Mesothelial cell of epicardium (in vitro differentiated cells): ENCODE results near the gene FRZB. TPM values are rescaled to one million over a fixed set of nuclear protein-coding genes. Genes with fewer than 3 reads are reported as not detected.

ENCODE experiments used
- DNase-seq, 2 experiments: peaks; one replicate each; pipeline ENCODE4 v3.0.0; 2021; ENCODE audit warnings: low spot score in 2 of 2; ENCODE audit not compliant: unreplicated experiment in 2 of 2
- H3K27ac Mint-ChIP-seq: 2 replicates; pipeline ENCODE4 v1.8.0; 2021; ENCODE audit warnings: mixed read lengths
- H3K27me3 Mint-ChIP-seq: 2 replicates; pipeline ENCODE4 v1.8.0; 2021; ENCODE audit warnings: low read depth, mixed read lengths
- H3K36me3 Mint-ChIP-seq: 2 replicates; pipeline ENCODE4 v1.8.0; 2021; ENCODE audit warnings: mixed read lengths
- H3K4me1 Mint-ChIP-seq: 2 replicates; pipeline ENCODE4 v1.8.0; 2021; ENCODE audit warnings: mixed read lengths
- H3K4me3 Mint-ChIP-seq: 2 replicates; pipeline ENCODE4 v1.8.0; 2021; ENCODE audit warnings: mild to moderate bottlenecking, moderate library complexity, mixed read lengths
- H3K9me3 Mint-ChIP-seq: 2 replicates; pipeline ENCODE4 v1.8.0; 2021; ENCODE audit warnings: mixed read lengths
- CTCF ChIP-seq: fragments of 200-600 bp; sonication (generic); IDR thresholded peaks from one replicate; pipeline ENCODE4 v1.5.0; 2021; ENCODE audit warnings: antibody characterized with exemption; ENCODE audit not compliant: unreplicated experiment
- total RNA-seq: library from RNA; stranded (reverse); gene quantifications from 3 replicates; pipeline ENCODE4 v1.2.1, GENCODE V29; 2021

Gene FRZB
- total RNA-seq, 1 donor from 2014 or later, result 12.1 TPM

- Mint-ChIP-seq H3K27ac (no peak overlapping the region), H3K36me3 (peaks cover 14% of the 10 kb centered on the region), H3K4me3 (no peak overlapping the region), H3K4me1 (no peaks in the 10 kb centered on the region), H3K27me3 (no peaks in the 10 kb centered on the region), H3K9me3 (peaks cover 3% of the 10 kb centered on the region)
- DNase-seq, result no peak
- no peak for TF ChIP-seq CTCF
These were observed 37.1 kb upstream of the FRZB start for GRCh38 chr2:182903566-182903965.

- peaks cover 6% of the 10 kb centered on the region for H3K9me3 Mint-ChIP-seq
- no peak for TF ChIP-seq CTCF
- H3K27me3 Mint-ChIP-seq, result no peaks in the 10 kb centered on the region
- no peak overlapping the region for H3K27ac Mint-ChIP-seq
- no peak overlapping the region for H3K4me3 Mint-ChIP-seq
- DNase-seq, result no peak
- no peaks in the 10 kb centered on the region for H3K4me1 Mint-ChIP-seq
- peaks cover 8% of the 10 kb centered on the region for H3K36me3 Mint-ChIP-seq
These were observed 35.3 kb upstream of the FRZB start for GRCh38 chr2:182901748-182902147.

- H3K4me1 Mint-ChIP-seq, result peaks cover 4% of the 10 kb centered on the region
- no peaks in the 10 kb centered on the region for H3K27me3 Mint-ChIP-seq
- peaks cover 2% of the 10 kb centered on the region for H3K36me3 Mint-ChIP-seq
- no peak for DNase-seq
- no peak overlapping the region for H3K4me3 Mint-ChIP-seq
- no peak for TF ChIP-seq CTCF
- peaks cover 16% of the 10 kb centered on the region for H3K9me3 Mint-ChIP-seq
- H3K27ac Mint-ChIP-seq, result no peak overlapping the region
These were observed 32.3 kb upstream of the FRZB start for GRCh38 chr2:182898718-182899117.

GRCh38 chr2:182897137-182897536 lies 30.7 kb upstream of the FRZB start:
- Mint-ChIP-seq H3K27me3 (no peaks in the 10 kb centered on the region), H3K4me1 (peaks cover 4% of the 10 kb centered on the region), H3K4me3 (no peak overlapping the region), H3K27ac (no peak overlapping the region), H3K9me3 (peaks cover 16% of the 10 kb centered on the region), H3K36me3 (peaks cover 2% of the 10 kb centered on the region)
- no peak for DNase-seq
- TF ChIP-seq CTCF, result no peak

GRCh38 chr2:182895798-182896197 lies 29.4 kb upstream of the FRZB start:
- no peak for TF ChIP-seq CTCF
- H3K4me1 Mint-ChIP-seq, result peaks cover 5% of the 10 kb centered on the region
- peaks cover 16% of the 10 kb centered on the region for H3K9me3 Mint-ChIP-seq
- peaks cover 2% of the 10 kb centered on the region for H3K36me3 Mint-ChIP-seq
- no peak for DNase-seq
- no peak overlapping the region for H3K4me3 Mint-ChIP-seq
- no peak overlapping the region for H3K27ac Mint-ChIP-seq
- no peaks in the 10 kb centered on the region for H3K27me3 Mint-ChIP-seq

- TF ChIP-seq CTCF, result no peak
- H3K27ac Mint-ChIP-seq, result no peak overlapping the region
- H3K4me1 Mint-ChIP-seq, result peaks cover 5% of the 10 kb centered on the region
These were observed 28.7 kb upstream of the FRZB start for GRCh38 chr2:182895169-182895568.

More at GRCh38 chr2:182895169-182895568, 28.7 kb upstream of the FRZB start:
- no peak for DNase-seq
- Mint-ChIP-seq H3K36me3 (peaks cover 2% of the 10 kb centered on the region), H3K27me3 (no peaks in the 10 kb centered on the region), H3K4me3 (no peak overlapping the region), H3K9me3 (peaks cover 16% of the 10 kb centered on the region)
